NCI-H524 (cell line): ENCODE measurements around the gene ZNF423.
"Not testable (repeated sequence)": the region's sequence is repeated elsewhere in the genome, so short reads cannot be mapped to it uniquely, and the experiment has no call there.

ENCODE experiments used
- DNase-seq, 2 experiments: peaks; one replicate each; lab custom pipeline; 2025; lab: John Stamatoyannopoulos, UW

ZNF423 gene

GRCh38 chr16:49697631-49698452 lies 158.1 kb downstream of the ZNF423 start:
- DNase-seq = no peak

- no peak for DNase-seq
Observed at GRCh38 chr16:49696414-49697101, 159.4 kb downstream of the ZNF423 start.

GRCh38 chr16:49695782-49696413 lies 160.0 kb downstream of the ZNF423 start:
- no peak for DNase-seq

GRCh38 chr16:49693445-49693844 lies 162.5 kb downstream of the ZNF423 start:
- DNase-seq = no peak

GRCh38 chr16:49690778-49691177 lies 165.1 kb downstream of the ZNF423 start:
- no peak for DNase-seq

GRCh38 chr16:49688036-49688697 lies 167.7 kb downstream of the ZNF423 start:
- DNase-seq = no peak

GRCh38 chr16:49687476-49688002 lies 168.4 kb downstream of the ZNF423 start:
- no peak for DNase-seq

GRCh38 chr16:49684696-49685095 lies 171.2 kb downstream of the ZNF423 start:
- DNase-seq = no peak

GRCh38 chr16:49682577-49683165 lies 173.2 kb downstream of the ZNF423 start:
- peak in 1 of 2 experiments; percentile 23 for DNase-seq

GRCh38 chr16:49681217-49681883 lies 174.6 kb downstream of the ZNF423 start:
- DNase-seq = peak in 1 of 2 experiments; percentile 26

- DNase-seq = no peak
Observed at GRCh38 chr16:49679095-49679494, 176.8 kb downstream of the ZNF423 start.

GRCh38 chr16:49677661-49678060 lies 178.3 kb downstream of the ZNF423 start:
- not testable (repeated sequence) for DNase-seq

- peak in 1 of 2 experiments; percentile 43 for DNase-seq
Observed at GRCh38 chr16:49675413-49675812, 180.5 kb downstream of the ZNF423 start.

- DNase-seq = no peak
Observed at GRCh38 chr16:49674990-49675389, 180.9 kb downstream of the ZNF423 start.

- DNase-seq = peak in 1 of 2 experiments; percentile 77
Observed at GRCh38 chr16:49674351-49674851, 181.5 kb downstream of the ZNF423 start.

GRCh38 chr16:49673442-49673841 lies 182.5 kb downstream of the ZNF423 start:
- peak in 1 of 2 experiments; percentile 14 for DNase-seq

GRCh38 chr16:49672753-49673152 lies 183.2 kb downstream of the ZNF423 start:
- DNase-seq = no peak

GRCh38 chr16:49671333-49671732 lies 184.6 kb downstream of the ZNF423 start:
- no peak for DNase-seq

GRCh38 chr16:49670627-49671026 lies 185.3 kb downstream of the ZNF423 start:
- no peak for DNase-seq

GRCh38 chr16:49665482-49666230 lies 190.3 kb downstream of the ZNF423 start:
- no peak for DNase-seq
